ENCODE data around the gene DNAH6. TPM values are rescaled to one million over a fixed set of nuclear protein-coding genes. Genes with fewer than 3 reads are reported as not detected.

The DNAH6 gene
- 0.01 to 0.18 TPM (median 0.10 TPM) in 5 replicates for total RNA-seq (2022; extraction: Qiagen RNA extraction)

GRCh38 chr2:84516234-84516986 is at the start of gene DNAH6:
Gene DNAH6, plus strand, starts transcription at chr2:84516498. Its CDS starts 1,329 bp downstream, at chr2:84517827.

Other genes with a start within 250 kb of the DNAH6 start
- 93.4 to 105 TPM (median 95.1 TPM) in 5 replicates for gene SUCLG1, start 57.2 kb upstream of the DNAH6 start, total RNA-seq (2022; extraction: Qiagen RNA extraction)

Data from A549 treated with Hydrocortisone at 1 μM for 4 hours (cell line).